Measurements from ENCODE around the gene HLF.

HLF gene

GRCh38 chr17:55291114-55291507 is 26.4 kb downstream of the HLF start:
- Histone ChIP-seq H3K4me3 (no peak overlapping the region), H3K27ac (no peak overlapping the region)
- TF ChIP-seq CTCF (IDR thresholded peaks at IDR 0.05), result no peak
- no peak for DNase-seq (ENCODE audit: low spot score)

GRCh38 chr17:55292094-55292493 is 27.3 kb downstream of the HLF start:
- Histone ChIP-seq H3K4me3 (no peak overlapping the region), H3K27ac (no peak overlapping the region)
- TF ChIP-seq CTCF (IDR thresholded peaks at IDR 0.05), result no peak
- no peak for DNase-seq (ENCODE audit: low spot score)

GRCh38 chr17:55294042-55294751 is 29.4 kb downstream of the HLF start:
- no peak for DNase-seq (ENCODE audit: low spot score)
- Histone ChIP-seq H3K4me3 (no peak overlapping the region), H3K27ac (no peak overlapping the region)
- TF ChIP-seq CTCF (IDR thresholded peaks at IDR 0.05), result no peak

GRCh38 chr17:55295411-55296170 is 30.8 kb downstream of the HLF start:
- H3K27ac ChIP-seq, result peak overlapping the region in 1 of 2 donors; percentile 21
- DNase-seq (ENCODE audit: low spot score), result no peak
- TF ChIP-seq CTCF (IDR thresholded peaks at IDR 0.05), result peak; percentile 85
- H3K4me3 ChIP-seq, result no peak overlapping the region

GRCh38 chr17:55296171-55296695 is 31.5 kb downstream of the HLF start:
- TF ChIP-seq CTCF (IDR thresholded peaks at IDR 0.05), result no peak

GRCh38 chr17:55296699-55297098 is 31.9 kb downstream of the HLF start:
- no peak for TF ChIP-seq CTCF (IDR thresholded peaks at IDR 0.05)
- no peak overlapping the region for H3K27ac ChIP-seq
- no peak for DNase-seq (ENCODE audit: low spot score)
- H3K4me3 ChIP-seq, result no peak overlapping the region

More at GRCh38 chr17:55296171-55296695, 31.5 kb downstream of the HLF start:
- H3K4me3 ChIP-seq, result no peak overlapping the region
- H3K27ac ChIP-seq, result no peak overlapping the region
- DNase-seq (ENCODE audit: low spot score), result no peak
